Central memory CD8-positive, alpha-beta T cell (primary cell): Measurements from ENCODE around the gene TCEA2.

ENCODE experiments used
- ATAC-seq: fragments of 150-1000 bp; cut with Tn5 transposase; replicated peaks from 2 replicates; pipeline ENCODE4 v1.10.0; 2022; ENCODE audit warnings: mild to moderate bottlenecking, moderate FRiP score, moderate number of reproducible peaks; ENCODE audit not compliant: poor library complexity, severe bottlenecking; ENCODE audit errors: extremely low read depth
- DNase-seq, 2 donors: peaks; one replicate each; pipeline ENCODE4 v3.0.0; 2021; ENCODE audit warnings: low spot score in 2 of 2
- H3K27ac Mint-ChIP-seq: one replicate; pipeline ENCODE4 v1.8.0; 2022; ENCODE audit warnings: low read depth, mild to moderate bottlenecking, moderate library complexity, mixed read lengths
- H3K27me3 Mint-ChIP-seq: one replicate; pipeline ENCODE4 v1.8.0; 2022; ENCODE audit warnings: mixed read lengths
- H3K36me3 Mint-ChIP-seq: one replicate; pipeline ENCODE4 v1.8.0; 2022; ENCODE audit warnings: mild to moderate bottlenecking, moderate library complexity, mixed read lengths; ENCODE audit not compliant: insufficient read depth
- H3K4me1 Mint-ChIP-seq: one replicate; pipeline ENCODE4 v1.8.0; 2022; ENCODE audit warnings: mixed read lengths
- H3K4me3 Mint-ChIP-seq: one replicate; pipeline ENCODE4 v1.8.0; 2022; ENCODE audit warnings: mild to moderate bottlenecking, moderate library complexity, mixed read lengths
- H3K9me3 Mint-ChIP-seq: one replicate; pipeline ENCODE4 v1.8.0; 2022; ENCODE audit warnings: mixed read lengths

Gene TCEA2

DNA sequence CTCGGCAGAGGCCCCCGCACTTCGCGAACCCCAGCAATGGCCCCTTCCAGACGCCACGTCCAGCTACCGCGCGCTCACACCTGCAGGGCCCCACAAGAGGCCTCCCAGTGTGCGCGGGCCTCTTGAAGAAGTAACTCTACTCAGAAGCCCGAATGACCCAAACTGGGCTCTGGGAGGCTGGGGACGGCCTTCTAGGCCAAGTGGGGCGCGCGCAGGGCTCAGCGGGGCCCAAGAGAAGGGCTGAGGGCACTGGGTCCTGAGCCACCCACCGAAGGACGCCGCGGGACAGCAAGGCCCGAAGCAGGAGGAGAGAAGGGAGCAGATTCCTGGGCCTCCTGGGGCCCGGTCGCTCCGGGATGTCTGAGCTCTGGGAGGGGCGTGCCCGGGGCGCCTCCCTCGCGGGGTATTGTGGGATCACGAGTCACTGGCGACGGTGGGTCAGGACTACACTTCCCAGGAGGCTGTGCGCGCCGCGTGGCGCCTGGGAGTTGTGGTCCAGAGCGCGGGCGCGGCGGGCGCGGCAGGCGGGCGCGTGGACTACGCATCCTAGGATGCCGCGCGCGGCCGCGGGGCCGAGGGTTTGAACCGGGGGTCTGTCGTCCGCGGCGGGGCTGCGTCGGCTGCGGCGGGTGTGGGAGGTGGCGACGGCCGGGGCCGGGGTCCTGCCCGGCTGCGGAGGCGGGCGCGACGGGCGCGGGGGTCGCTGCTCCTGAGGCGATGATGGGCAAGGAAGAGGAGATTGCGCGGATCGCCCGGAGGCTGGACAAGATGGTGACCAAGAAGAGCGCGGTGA, at the start of gene TCEA2:
TCEA2 (plus strand) TSS at position 603 of the 793 bp plus-strand sequence; CDS start at position 718, 115 bp downstream.
- Mint-ChIP-seq H3K4me3 (peak within 1 kb of the TSS; percentile 84), H3K9me3 (no peaks in the 10 kb centered on the region), H3K27ac (peak within 1 kb of the TSS; percentile 19), H3K36me3 (peaks cover 8% of the 10 kb centered on the region), H3K27me3 (no peaks in the 10 kb centered on the region), H3K4me1 (peaks cover 43% of the 10 kb centered on the region)
- peak; percentile 92 for ATAC-seq
- DNase-seq = peak; percentile 82 to 85

DNA sequence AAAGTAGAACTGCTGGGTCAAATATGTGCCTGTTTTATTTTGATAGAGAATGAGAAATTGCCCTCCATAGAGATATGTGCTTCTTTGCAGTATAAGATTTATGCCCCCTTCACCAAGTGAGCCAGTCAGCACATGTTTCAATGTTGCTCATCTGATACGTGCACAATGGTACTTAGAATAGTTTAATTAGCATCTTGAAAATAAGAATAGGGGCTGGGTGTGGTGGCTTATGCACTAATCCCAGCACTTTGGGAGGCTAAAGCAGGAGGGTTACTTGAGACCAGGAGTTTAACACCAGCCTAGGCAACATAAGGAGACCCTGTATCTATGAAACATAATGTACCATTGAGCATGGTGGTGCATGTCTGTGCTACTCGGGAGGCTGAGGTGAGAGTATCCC, 47.4 kb upstream of the TCEA2 start:
- no peak for ATAC-seq
- Mint-ChIP-seq H3K27me3 (no peaks in the 10 kb centered on the region), H3K9me3 (no peaks in the 10 kb centered on the region), H3K27ac (no peak overlapping the region), H3K36me3 (peaks cover 49% of the 10 kb centered on the region), H3K4me3 (no peak overlapping the region), H3K4me1 (peaks cover 20% of the 10 kb centered on the region)
- no peak for DNase-seq

DNA sequence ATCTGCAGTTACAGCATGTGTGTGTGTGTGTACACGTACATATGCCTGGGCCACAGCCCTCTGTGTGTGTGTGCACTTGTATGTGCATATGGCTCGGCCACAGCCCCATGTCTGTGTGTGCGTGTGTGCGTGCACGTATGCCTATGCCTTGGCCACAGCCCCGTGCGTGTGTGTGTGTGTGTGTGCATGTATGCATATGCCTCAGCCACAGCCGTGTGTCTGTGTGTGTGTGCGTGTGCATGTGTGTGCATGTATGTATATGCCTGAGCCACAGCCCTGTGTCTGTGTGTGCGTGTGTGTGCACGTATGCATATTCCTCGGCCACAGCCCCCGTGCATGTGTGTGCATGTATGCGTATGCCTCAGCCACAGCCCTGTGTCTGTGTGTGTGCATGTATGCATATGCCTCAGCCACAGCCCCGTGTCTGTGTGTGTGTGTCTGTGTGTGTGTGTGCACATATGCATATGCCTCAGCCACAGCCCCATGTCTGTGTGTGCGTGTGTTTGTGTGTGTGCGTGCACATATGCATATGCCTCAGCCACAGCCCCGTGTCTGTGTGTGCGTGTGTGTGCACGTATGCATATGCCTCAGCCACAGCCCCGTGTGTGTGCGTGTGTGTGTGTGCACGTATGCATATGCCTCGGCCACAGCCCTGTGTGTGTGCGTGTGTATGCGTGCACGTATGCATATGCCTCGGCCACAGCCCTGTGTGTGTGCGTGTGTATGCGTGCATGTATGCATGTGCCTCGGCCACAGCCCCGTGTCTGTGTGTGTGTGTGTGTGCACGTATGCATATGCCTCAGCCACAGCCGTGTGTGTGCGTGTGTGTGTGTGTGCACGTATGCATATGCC, 41.6 kb upstream of the TCEA2 start:
- Mint-ChIP-seq H3K9me3 (no peaks in the 10 kb centered on the region), H3K36me3 (peaks cover 47% of the 10 kb centered on the region)
- no peak for ATAC-seq

DNA sequence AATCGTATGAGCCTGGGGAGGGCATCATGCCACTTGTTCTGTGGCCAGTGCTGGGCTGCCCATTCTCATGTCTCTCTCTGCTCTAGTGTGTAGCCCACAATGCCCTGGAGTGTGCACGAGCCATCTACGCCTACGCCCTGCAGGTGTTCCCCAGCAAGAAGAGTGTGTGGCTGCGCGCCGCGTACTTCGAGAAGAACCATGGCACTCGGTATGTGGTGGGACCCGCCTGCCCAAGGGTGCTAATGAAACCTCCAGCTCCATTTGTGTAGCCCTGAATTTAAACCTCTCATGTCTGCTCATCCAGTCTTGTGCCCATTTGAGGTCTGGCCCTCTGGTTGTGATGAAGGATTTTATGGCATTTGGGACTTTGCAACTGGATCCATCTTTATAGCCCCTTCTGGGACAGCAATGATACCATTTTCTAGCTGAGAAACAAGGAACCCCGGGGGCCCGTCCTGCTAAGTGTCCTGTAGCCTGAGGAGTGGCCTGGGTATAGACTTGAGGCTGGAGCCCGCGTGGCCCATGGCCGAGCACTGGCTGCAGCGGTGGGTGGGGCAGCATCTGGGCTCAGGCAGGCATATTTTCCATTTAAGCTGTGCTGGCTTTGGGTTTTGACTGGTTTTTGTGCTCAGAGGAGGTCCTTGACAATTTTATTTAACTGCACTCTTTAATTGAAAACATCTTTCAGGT, 40.2 kb upstream of the TCEA2 start:
- H3K36me3 Mint-ChIP-seq = peaks cover 42% of the 10 kb centered on the region
- H3K9me3 Mint-ChIP-seq = no peaks in the 10 kb centered on the region
- H3K27ac Mint-ChIP-seq = no peak overlapping the region
- H3K27me3 Mint-ChIP-seq = no peaks in the 10 kb centered on the region
- DNase-seq (no peak), ATAC-seq (no peak)
- H3K4me3 Mint-ChIP-seq = no peak overlapping the region
- H3K4me1 Mint-ChIP-seq = no peaks in the 10 kb centered on the region

More for the DNA sequence above, 41.6 kb upstream of the TCEA2 start:
- no peak overlapping the region for H3K4me3 Mint-ChIP-seq
- no peak for DNase-seq
- no peak overlapping the region for H3K27ac Mint-ChIP-seq
- no peaks in the 10 kb centered on the region for H3K27me3 Mint-ChIP-seq
- no peaks in the 10 kb centered on the region for H3K4me1 Mint-ChIP-seq

DNA sequence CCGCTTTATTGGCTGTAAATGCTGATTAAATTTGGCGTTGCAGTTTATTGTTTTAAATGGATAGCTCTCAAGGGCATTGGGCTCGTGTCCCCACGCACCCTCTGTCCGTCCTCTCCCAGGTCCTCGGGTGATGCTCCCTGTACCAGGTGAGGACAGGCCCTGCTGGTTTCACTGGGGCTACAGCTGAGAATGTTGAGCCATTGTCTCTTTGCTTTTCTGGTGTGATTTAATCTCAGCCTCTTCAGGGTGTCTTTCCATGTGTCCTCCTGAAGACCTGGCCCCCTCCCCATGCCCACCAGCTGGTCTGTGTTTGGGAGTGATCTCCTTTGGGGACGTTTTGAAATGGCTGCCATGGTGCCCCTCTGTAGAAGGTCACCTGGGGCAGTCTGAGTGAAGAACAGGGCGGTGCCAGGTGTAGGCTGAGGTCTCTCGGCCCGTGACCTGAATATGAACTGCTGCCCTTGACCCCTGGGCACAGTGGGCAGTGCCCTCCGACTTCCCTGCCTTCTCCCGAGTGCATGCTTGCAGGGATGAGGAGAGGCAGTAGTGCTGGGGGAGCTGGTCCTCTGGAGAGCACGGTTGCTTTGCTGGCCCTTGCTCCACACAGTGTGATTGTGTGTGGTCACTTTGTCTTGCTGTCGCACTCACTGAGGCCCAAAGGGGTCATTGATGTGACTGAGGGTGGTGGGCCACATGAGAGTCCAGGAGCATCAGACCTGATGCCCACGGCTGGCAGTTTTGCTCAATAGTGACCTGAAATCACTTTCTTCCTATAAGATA, 39.4 kb upstream of the TCEA2 start:
- no peak overlapping the region for H3K4me3 Mint-ChIP-seq
- ATAC-seq (no peak), DNase-seq (no peak)
- no peaks in the 10 kb centered on the region for H3K9me3 Mint-ChIP-seq
- H3K27me3 Mint-ChIP-seq = no peaks in the 10 kb centered on the region
- H3K27ac Mint-ChIP-seq = no peak overlapping the region
- H3K36me3 Mint-ChIP-seq = peaks cover 40% of the 10 kb centered on the region
- no peaks in the 10 kb centered on the region for H3K4me1 Mint-ChIP-seq

DNA sequence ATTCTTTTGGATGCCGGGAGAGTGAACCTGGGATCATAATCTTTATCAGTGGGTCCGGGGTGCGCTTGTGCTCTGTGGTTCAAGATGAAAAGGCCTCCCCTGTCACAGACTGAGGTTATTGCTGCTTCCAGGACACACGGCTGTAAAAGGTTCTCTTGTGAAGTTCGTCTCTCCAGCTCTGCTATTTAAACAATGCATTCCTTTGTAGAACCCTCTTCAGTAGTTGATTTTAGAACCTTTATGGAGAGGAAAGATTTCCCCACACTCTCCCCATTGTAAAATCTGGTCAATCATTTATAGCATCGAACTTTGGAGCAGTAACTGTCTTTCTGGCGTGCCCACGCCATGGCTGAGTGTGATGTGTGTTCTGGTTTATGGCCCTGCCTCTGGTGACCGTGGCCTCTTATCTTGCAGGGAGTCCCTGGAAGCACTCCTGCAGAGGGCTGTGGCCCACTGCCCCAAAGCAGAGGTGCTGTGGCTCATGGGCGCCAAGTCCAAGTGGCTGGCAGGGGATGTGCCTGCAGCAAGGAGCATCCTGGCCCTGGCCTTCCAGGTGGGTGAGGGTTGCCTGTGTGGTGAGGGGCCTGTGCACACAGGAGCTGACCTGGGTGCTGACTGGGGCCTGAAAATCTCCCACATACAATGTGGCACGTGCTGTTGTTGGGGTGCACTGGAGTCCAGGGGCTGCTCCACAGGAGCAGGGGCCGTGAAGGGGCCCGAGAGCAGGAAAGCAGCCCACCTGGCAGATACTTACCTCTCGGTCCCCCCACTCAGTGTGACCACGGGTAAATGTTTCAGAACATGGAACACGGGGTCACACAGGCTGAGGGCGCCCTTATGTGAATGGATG, 38.6 kb upstream of the TCEA2 start:
- no peak overlapping the region for H3K27ac Mint-ChIP-seq
- no peaks in the 10 kb centered on the region for H3K27me3 Mint-ChIP-seq
- H3K36me3 Mint-ChIP-seq = peaks cover 39% of the 10 kb centered on the region

DNA sequence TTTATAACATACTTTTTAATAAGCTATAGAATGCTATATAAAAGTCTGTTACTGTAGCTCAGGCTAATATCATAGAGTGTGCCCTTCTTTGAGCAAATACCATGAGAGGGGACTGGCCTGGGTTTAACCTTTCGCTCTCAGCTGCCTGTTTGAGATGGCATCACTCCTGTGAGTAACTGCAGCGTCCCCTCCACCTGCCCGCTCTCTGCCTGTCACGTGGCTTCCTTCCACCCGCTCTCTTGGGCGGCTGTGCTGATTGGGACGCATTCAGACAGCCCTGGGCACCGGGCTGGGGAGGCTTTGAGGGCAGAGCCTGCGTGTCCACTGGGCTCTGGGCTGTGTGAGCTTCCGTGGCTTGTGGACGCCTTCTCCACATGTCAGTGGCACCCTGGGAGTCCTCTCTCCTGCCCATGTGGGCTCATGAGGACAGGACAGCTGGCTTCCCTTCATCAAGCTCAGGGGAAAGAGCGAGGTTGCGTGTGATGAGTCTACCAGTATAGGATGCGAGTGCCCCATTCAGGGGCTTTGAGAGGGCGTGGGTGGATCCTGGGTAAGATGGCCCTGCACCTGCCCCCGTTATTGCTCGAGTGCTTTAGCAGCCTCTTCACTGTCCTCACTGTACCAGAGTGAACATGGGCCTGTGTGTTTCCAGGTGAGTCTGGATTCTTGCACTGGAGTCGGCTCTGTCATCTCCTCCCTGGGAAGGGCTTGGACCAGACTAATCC, 37.7 kb upstream of the TCEA2 start:
- H3K27me3 Mint-ChIP-seq = no peaks in the 10 kb centered on the region
- H3K9me3 Mint-ChIP-seq = no peaks in the 10 kb centered on the region
- DNase-seq (no peak), ATAC-seq (no peak)
- H3K4me3 Mint-ChIP-seq = no peak overlapping the region
- no peak overlapping the region for H3K27ac Mint-ChIP-seq
- no peaks in the 10 kb centered on the region for H3K4me1 Mint-ChIP-seq
- H3K36me3 Mint-ChIP-seq = peaks cover 38% of the 10 kb centered on the region

More for the DNA sequence above, 38.6 kb upstream of the TCEA2 start:
- DNase-seq (no peak), ATAC-seq (no peak)
- Mint-ChIP-seq H3K4me1 (no peaks in the 10 kb centered on the region), H3K9me3 (no peaks in the 10 kb centered on the region), H3K4me3 (no peak overlapping the region)

DNA sequence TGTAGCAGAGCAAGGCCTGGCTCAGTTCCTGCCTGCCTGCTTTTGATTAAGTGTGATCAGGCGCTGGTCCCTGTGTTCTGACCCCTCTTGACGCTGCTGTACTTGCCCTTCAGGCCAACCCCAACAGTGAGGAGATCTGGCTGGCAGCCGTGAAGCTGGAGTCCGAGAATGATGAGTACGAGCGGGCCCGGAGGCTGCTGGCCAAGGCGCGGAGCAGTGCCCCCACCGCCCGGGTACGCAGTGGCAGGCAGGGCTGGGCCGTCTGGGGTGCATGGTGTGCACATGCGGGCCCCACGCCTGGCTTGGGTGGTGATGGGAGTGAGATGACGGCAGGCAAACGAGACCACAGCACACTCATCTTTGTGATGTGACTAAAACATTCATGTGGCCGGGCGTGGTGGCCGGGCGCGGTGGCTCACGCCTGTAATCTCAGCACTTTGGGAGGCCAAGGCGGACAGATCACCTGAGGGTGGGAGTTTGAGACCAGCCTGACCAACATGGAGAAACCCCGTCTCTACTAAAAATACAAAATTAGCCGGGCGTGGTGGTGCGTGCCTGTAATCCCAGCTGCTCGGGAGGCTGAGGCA, 37.1 kb upstream of the TCEA2 start:
- H3K9me3 Mint-ChIP-seq = no peaks in the 10 kb centered on the region
- no peak overlapping the region for H3K4me3 Mint-ChIP-seq
- no peak overlapping the region for H3K27ac Mint-ChIP-seq
- no peaks in the 10 kb centered on the region for H3K27me3 Mint-ChIP-seq
- ATAC-seq = no peak
- no peaks in the 10 kb centered on the region for H3K4me1 Mint-ChIP-seq
- H3K36me3 Mint-ChIP-seq = peaks cover 42% of the 10 kb centered on the region
- no peak for DNase-seq

DNA sequence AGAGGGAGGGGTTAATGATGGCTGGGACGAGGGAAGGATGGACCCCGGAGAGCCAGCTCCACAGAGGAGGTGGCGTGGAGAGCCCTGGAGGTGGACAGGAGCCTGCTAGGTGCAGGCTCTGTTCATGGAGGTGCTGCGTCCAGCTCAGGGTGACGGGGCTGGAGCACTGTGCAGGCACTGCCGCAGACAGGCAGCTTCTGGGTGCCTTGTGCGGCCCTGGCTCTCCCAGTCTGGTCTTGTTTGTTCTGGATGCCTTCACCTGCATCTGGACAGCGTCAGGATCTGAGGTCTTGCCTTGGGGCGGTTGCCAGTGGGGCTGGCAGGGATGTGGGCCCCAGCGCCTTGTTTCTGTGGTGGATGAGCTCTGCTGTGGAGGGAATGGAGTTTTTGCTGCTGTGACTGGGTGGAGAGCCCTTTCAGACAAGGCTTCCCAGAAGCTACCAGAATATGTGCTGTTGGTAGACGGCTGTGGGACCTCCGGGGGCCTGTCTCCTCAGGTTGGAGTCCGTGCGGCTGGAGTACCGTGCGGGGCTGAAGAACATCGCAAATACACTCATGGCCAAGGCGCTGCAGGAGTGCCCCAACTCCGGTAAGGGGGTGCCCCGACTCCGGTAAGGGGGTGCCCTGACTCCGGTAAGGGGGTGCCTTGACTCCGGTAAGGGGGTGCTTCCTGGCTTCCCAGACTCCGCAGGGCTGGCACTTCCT, 34.9 kb upstream of the TCEA2 start:
- DNase-seq (no peak), ATAC-seq (no peak)
- H3K9me3 Mint-ChIP-seq = no peaks in the 10 kb centered on the region
- peaks cover 45% of the 10 kb centered on the region for H3K36me3 Mint-ChIP-seq
- H3K4me1 Mint-ChIP-seq = peaks cover 9% of the 10 kb centered on the region
- H3K27me3 Mint-ChIP-seq = no peaks in the 10 kb centered on the region
- no peak overlapping the region for H3K4me3 Mint-ChIP-seq
- H3K27ac Mint-ChIP-seq = peak overlapping the region; percentile 65

DNA sequence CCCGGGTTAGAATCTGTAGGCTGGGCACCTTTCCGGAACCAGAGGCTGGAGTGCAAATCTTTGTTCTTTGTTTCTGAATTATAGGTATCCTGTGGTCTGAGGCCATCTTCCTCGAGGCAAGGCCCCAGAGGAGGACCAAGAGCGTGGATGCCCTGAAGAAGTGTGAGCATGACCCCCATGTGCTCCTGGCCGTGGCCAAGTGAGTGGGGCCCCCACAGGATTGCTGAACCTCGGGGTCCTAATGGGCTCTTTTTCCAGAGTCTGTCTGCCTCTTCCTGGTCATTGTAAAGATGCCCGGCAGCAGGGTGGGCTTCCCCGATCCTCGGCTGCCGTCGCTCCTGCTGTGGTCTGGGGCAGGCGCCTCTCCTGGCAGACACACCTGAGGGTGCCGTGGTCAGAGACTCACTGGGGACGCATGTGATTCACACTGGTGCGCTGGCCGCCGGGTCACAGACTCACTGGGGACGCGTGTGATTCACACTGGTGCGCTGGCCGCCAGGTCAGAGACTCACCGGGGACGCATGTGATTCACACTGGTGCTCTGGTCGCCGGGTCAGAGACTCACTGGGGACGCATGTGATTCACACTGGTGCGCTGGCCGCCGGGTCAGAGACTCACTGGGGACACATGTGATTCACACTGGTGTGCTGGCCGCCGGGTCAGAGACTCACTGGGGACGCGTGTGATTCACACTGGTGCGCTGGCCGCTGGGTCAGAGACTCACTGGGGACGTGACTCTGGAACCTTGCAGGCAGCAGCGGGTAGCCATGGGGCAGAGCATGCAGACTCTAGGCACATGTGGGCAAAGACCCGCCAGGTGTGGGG, 33.5 kb upstream of the TCEA2 start:
- H3K9me3 Mint-ChIP-seq = no peaks in the 10 kb centered on the region
- no peaks in the 10 kb centered on the region for H3K27me3 Mint-ChIP-seq
- no peak overlapping the region for H3K4me3 Mint-ChIP-seq
- peaks cover 46% of the 10 kb centered on the region for H3K36me3 Mint-ChIP-seq
- ATAC-seq = no peak
- peaks cover 19% of the 10 kb centered on the region for H3K4me1 Mint-ChIP-seq
- H3K27ac Mint-ChIP-seq = no peak overlapping the region
- no peak for DNase-seq
